Skin epidermis (tissue), 12 donors: ENCODE measurements around the gene SETD3.

Source experiments
- H3K27ac ChIP-seq, 21 experiments: fragments of 200-600 bp; sonication (generic) in 11 of 21; one replicate each; pipeline ENCODE4 v1.5.0; 2020; ENCODE audit warnings: mild to moderate bottlenecking in 3 of 21, inconsistent platforms in 2 of 21, moderate library complexity in 2 of 21
- H3K4me3 ChIP-seq, 7 experiments: fragments of 200-600 bp; sonication (generic) in 2 of 7; one replicate each; pipeline ENCODE4 v1.5.0; 2020; ENCODE audit warnings: inconsistent platforms in 2 of 7, mild to moderate bottlenecking in 2 of 7, moderate library complexity in 1 of 7

SETD3 gene

DNA sequence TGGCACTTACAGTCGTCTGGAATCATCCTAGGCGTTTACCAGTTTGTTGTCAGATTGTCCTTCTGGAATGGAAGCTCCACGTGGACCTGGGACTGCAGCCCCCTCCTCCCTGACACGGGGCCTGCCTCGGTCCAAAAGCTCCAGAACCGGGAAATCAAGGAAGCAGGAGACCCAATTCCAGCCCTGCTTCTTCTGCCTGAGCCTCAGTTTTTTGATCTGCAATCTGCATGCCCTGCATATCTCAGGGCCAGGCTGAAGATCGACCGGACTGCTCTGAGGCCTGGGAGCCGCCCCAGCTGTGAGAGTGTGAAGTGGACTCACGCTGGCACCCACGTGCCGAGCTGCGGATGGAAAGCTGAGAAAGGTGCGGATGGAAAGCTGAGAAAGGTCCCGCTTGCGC is 98.6 kb downstream of the SETD3 start:
- Histone ChIP-seq H3K4me3 (no peak overlapping the region), H3K27ac (no peak overlapping the region)

DNA sequence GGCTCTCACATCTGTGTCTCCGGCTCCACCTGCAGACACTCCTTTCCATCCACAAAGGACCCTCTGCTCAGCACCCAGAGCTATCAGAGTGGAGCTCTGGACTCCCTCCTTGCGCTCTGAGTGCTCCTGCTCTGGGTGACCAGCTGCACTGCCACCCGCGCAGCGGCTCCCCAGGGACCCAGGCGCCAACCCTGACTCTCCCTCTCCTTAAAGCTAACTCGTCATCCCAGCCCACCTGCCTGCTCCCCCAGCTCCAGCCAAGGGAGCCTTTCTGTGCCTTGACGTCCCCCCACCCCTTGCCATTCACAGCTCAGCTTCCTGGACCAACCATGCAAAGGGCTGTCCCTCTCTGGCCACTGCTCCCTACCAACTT is 99.0 kb downstream of the SETD3 start:
- no peak overlapping the region for H3K4me3 ChIP-seq
- H3K27ac ChIP-seq: no peak overlapping the region

DNA sequence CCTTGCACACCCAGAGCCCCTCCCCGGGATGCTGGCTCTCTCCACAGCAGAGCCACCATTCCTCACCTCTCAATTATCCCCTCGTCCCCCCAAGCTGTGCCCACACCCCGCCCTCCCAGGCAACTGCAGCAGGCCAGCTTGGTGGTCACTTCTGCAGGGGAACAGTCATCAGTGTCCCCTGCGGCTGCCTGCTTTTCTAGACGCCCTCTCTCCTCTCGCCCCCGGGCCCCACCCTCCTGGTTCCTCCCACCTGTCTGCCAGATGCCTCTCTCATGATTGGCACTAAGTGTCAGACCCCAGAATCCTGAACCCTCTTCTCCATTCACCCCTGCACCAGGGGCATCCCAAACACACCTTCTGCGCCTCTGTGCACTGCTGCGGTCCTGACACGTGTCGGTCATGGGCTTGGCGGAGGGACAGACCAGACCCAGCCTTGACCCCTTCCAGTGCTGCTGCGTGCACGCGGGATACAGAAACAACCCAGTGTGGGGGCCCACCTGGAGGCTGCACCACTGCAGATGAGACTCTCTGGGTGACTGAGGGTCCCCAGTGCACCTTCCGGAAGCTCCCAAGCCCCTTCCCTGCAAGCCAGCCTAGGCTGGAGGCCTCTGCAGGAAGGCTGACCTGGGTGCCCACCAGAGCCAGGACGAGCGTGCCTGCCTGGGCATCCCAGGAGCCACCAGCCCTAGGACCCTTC is 99.5 kb downstream of the SETD3 start:
- H3K4me3 ChIP-seq: no peak overlapping the region
- no peak overlapping the region for H3K27ac ChIP-seq

DNA sequence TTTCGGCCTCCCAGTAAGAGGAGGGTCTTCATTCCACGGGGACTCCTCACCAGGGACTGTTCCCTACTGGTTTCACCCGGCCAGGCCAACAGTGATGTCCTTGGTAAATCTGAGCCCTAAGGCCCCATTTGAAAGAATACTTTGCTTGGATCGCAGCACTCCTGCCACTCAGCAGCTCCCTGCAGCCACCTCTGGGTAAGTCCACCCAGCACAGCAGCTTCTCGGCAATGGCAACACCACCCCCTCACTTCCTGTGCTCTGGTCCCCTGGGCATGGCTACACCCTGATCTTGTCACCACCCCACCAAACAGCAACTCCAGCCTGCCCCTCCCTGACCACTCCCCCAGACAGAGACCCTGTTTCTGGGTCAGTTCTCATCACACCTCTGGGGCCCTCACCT is 100.3 kb downstream of the SETD3 start:
- Histone ChIP-seq H3K27ac (no peak overlapping the region), H3K4me3 (no peak overlapping the region)

DNA sequence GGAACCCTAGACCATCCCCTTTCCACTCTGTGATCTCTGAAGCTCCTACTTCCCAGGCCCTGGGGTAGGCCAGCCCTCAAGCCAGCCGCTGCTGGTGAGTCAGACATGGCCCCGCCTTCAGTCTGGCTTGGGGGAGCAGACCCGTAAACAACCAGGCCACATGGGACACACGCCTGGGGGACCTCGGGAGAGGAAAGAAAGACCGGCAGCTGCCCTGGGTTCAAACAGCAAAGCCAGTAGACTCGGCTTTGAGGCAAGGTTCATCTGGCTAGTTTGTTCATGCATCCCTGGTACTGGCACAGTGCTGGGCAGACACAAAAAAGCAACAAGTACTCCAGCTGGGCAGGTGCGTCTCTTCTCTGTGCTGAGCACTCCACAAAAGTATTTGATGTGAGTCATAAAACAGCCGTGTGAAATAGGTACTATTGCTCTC is 101.9 kb downstream of the SETD3 start:
- Histone ChIP-seq H3K27ac (no peak overlapping the region), H3K4me3 (no peak overlapping the region)

DNA sequence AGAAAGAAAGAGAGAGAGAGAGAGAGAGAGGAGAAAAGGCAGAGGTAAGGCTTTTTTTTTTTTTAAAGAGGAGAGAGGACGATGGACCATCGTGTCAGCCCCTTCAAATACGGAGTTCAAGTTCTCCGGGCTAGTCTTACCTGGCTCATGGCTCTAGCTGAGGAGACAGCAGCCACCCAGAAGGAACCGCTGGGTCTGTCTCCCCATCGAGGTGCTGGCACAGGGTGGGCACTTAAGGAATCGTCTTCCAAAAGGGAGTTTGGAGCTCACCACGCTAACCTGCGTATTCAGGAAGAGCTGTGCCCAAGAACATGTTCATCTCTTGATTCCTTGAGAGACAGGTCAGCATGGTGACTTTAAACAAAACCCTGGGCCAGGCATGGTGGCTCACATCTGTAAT is 102.7 kb downstream of the SETD3 start:
- Histone ChIP-seq H3K4me3 (no peak overlapping the region), H3K27ac (no peak overlapping the region)

DNA sequence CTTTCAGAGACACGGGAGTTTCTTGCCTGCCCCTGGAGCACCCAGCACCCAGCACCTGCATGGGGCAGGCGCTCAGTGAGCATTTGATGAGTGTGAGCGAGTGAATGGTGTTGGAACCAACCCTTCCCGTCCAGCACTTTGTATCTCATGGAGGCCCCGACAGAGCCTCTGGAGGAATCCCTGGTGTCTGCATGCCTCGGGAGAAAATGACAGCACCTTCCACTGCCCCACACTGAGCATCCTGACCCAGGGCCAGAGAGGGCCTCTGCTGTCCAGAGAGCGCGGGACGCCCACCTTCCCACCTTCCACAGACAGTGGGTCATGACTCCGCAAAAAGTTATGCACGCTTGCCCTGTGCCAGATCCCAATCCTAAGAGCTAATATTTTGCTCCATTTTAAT is 105.7 kb downstream of the SETD3 start:
- Histone ChIP-seq H3K27ac (no peak overlapping the region), H3K4me3 (no peak overlapping the region)

DNA sequence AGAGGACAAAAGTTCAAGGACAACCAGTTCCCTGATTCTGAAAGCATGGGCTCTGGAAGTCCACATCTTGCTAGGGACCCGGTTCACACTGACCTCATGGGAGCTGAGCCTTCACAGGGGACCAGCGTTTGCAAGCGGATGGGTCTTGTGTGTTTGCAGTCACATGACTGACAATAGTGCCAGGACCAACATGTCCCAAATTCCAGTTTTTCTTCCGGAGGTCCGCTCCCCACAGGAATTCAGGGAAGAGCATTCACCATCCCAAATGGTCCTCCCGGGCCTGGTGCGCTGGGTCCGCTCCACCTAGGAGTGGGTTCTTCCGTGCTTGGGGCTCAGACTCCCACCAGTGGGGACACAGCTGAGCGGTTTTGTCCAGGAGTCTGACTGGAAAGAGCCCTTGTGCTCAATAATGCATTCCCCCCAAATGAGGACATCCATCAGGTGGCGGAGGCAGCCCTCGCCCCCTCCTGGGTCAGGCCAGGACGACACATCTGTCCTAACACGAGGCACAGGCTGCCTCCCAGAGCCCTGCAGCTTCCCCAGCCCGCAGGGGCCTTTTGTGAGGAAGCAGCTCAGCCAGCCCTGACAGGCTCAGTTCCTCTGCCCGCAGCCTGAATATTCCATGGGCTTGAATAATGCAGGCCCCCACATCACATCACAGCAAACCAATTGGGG is 116.9 kb downstream of the SETD3 start:
- H3K4me3 ChIP-seq: no peak overlapping the region
- no peak overlapping the region for H3K27ac ChIP-seq

DNA sequence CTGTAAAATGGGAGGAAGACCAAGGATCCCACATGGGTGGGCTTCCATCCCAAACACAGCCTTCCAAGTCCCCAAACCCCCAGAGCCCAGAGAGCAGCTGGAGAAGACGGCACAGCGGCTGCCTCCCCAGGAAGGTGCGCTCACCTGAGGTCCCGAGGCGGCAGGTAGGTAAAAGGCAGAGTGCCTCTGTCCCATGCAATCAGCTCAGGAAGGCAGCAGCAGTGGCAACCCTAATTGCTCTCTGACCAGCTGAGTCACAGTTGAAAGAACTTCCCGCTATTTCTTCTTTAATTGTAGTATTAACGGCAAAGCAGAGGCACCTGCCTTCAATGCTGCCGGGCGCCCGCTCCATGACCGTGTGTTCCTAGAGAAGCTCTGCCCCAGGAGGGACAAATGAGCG is 117.6 kb downstream of the SETD3 start:
- H3K27ac ChIP-seq: no peak overlapping the region
- no peak overlapping the region for H3K4me3 ChIP-seq

DNA sequence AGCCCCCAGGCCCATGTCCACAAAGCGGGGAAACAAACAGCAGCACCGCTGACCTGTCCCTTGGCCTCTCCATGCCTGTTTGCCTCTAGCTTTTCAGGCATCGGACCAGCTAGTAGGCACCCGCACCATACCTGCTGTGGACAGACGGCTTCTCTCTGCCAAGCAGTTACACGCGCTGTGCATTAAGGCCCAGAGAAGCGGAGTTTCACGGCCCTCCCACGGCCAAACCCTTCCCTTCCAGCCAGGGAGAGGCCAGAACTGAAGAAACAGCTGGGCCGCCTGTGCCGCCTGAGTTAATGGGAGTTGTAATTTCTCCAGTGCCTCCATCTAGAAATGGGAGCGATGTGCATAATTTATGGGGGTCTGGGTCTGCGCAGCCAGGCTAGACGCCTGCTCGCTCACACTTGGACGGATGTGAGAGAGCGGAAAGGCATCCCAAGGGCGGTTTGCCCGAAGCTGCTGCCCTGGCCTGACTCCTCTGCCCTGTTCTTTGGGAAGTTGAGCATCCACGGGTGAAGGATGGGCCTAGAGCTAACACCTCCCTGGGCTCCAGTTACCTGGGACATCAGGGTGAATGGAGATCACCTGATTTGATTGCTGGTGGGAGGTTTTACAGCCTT is 119.0 kb downstream of the SETD3 start:
- no peak overlapping the region for H3K27ac ChIP-seq
- H3K4me3 ChIP-seq: no peak overlapping the region

DNA sequence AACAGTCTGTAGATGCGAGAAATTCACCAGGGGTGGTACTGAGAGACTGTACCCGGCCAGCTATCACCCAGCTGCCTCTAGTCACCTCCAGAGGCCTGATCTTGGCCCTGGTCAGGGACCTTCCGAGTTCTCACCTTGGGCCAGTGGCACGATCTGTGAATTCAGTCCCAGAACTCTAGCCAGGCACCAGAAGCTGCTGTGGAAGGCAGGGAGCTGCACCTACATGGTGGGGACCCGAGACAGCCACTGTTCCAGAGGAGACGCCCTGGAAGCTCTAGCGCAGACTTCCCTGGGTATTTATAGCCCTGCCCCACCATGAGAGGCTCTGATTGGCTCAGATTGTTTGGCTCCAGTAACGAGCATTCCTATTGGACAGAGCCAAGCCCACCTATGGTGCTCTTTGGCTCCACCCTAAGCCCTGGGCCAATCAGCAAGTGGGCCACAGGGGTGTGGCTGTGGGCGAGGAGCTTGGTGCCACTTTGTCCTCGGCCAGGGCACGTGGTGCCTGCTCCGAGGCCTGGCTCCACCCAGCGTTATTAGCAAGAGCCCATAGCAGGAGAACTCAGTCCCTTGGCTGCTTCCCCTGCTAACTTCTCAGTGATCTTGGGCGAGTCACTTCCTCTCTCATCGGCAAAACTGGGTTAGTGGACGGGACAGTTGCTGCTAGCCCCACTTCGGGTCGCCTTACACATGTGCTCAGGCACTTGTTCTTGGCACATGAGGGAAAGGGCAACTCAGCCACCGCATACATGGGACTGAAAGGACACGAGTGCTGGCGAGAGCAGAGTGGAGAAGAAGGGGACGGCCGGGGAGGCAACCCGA is 119.7 kb downstream of the SETD3 start:
- no peak overlapping the region for H3K27ac ChIP-seq

DNA sequence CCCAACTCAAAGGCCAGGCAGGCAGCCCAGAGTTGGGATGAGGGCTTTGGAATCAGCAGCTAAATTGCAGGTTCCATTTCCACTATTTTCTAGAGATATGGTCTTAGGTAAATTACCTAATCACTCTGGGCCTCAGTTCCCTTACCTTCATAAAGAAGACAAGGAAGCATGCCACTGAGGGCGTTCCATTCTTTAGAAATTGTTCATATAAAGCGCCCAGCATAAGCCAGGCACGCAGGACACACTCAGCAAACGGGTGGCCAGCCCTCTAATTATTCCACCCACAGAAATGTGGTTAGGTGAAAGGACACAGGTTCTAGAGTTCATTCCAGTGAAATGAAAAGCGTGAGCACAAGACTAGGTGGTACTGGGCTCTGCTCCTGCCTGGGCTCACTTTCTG is 120.8 kb downstream of the SETD3 start:
- H3K27ac ChIP-seq: no peak overlapping the region
- H3K4me3 ChIP-seq: no peak overlapping the region

More for the DNA sequence above, 119.7 kb downstream of the SETD3 start:
- no peak overlapping the region for H3K4me3 ChIP-seq

DNA sequence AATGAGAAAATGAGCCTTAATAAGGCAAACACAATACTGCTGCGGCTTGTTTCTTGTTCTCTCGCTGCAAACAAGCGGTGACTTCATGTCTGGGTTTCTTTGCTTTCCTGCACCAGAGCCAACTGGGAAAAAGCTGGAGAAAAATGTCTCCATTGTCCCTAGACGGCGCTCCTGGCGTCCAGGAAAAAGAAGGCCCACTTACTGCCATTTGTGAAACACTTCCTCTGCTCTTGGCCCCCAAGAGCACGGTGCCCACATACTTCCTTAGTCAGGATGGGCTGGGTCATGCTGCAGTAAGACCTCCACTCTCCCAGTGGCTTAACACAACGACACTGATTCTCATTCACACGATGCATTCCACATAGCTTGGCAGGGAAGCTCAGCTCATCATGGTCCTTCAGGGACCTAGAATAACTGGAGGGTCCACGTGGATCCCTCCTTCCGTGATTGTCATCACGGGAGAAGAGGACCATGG is 122.7 kb downstream of the SETD3 start:
- no peak overlapping the region for H3K27ac ChIP-seq

DNA sequence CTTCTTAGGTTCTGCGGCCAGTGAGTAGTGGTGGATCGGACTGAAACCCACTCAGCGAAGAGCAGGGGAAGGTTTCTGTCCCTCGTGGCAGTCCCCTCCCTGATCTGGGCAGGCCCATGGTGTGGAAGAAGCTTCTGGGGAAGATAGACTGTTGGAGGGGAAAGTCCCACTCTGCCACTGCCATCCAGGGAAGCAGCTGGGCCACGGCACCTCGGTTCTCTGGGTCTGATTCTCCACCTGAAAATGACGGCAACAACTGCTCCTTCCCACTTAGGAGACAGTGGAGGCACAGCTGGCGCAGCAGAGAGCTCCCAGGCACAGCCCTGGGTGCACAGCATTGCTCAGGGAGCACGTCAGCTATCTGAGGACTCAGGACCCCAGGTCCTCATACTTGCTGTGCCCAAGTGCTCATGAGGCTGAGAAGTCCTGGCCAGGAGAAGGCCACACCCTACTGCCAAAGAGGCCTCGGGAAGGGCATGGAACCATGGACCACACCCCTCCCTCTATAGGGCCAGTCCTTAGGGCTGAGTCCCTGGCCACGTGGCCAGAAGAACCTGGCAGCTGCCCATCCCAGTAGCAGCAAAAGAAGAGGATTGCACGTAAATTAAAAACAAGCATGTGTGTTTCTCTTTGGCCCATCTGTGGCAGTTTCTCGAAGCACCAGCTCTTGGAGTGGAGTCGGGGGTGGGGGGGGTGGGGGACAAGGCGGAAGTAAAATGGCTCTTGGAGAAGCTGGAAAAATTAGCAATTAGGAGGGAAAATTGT is 123.3 kb downstream of the SETD3 start:
- H3K27ac ChIP-seq: no peak overlapping the region
- no peak overlapping the region for H3K4me3 ChIP-seq

More for the DNA sequence above, 122.7 kb downstream of the SETD3 start:
- no peak overlapping the region for H3K4me3 ChIP-seq

DNA sequence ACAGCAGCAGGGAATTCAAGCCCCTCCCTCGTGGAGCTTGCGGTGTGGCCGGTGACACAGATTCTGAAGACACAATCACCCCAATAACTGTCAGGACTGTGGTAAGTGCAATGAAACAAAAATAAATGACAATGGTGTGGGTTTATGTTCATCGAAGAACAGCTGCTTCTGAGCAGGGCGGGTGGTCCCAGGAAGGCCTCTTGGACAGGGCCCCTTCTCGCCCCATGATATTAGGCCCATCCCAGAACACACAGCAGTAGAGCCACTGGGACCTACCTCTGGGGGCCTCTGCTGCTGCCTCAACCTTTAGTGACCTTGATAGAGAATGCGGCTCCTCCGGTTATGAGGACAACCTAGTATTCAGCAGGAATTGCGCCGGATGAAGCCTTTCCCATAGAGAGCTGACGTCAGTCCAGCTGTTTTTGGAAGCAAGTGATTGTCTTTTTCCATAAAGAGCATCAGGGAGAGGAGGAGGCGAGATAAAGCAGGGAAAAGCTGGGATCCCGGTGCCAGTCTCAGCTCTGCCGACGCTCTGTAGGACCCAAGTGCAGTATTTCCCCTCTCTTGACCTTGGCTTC is 124.5 kb downstream of the SETD3 start:
- no peak overlapping the region for H3K4me3 ChIP-seq
- H3K27ac ChIP-seq: no peak overlapping the region

DNA sequence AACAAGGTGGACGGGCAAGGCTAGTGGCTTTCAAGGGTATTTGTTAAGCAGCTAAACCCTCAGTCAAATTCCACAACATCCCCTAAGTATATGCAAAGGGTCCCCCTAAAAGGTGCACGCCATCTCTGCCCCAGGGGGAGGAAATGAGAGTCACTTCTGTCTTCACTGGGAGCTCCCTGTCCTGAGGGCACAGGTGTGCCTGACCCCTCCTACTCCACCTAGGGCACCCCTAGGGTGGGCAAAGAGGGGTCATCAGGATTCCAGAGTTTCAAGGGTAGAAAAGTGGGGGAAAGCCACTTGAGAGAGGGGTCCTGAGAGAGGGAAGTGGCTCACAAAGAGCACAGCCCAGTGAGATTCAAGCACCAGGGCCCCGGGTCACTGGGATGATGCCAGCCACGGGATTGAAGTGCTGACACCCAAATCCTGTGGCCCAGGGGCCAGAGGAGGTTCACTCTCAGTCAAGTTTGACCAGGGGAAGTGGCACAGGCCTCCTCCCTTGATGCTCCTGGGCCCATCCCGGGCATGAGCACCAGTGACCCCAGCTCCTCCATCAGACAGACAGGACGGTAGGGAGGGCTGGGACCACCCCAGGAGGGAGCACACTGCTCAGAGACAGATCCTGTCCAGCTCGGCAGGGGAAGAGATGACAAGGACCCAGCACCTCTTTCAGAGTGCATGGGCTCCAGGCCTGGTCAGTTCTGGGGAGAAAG is 126.3 kb downstream of the SETD3 start:
- Histone ChIP-seq H3K4me3 (no peak overlapping the region), H3K27ac (no peak overlapping the region)

DNA sequence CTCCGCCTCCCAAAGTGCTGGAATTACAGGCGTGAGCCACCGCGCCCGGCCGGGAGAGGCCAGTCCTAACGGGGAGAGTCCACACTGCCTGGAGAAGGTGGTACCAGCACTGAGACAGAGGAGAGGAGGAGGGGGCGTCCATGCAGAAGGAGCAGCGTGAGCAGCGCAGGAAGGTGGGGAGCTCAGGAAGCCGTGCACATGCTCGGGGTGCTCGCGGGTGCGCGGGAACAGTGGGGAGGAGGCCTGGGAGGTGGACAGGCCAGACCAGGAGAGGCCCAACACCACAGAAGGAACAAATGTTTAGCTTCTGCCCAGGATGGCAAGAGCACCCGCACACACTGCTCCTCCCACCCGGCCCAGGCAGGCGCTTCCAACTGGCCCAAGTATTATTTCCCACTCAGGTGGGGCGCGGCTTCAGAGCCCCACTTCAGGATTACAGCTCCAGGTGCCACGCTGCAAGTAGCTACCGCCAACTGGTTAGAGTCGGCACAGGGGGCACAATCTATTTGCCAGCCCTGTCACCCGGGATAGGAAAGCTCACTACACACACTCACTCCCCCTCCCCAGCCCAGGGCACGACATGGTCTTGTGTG is 127.9 kb downstream of the SETD3 start:
- no peak overlapping the region for H3K4me3 ChIP-seq
- no peak overlapping the region for H3K27ac ChIP-seq
